Endometrium (tissue), 2 donors: ENCODE measurements around the gene OR4E1.
"Not testable (repeated sequence)": the region's sequence is repeated elsewhere in the genome, so short reads cannot be mapped to it uniquely, and the experiment has no call there.

ENCODE experiments used
- FAIRE-seq: peaks from 2 replicates; lab custom pipeline; 2012; peaks lifted over from hg19 to GRCh38; lab: Jason Lieb, UNC
- donor health status: control.
- donor health status: control.

OR4E1 gene

GRCh38 chr14:21673718-21674117 is at the start of gene OR4E1:
Gene OR4E1, minus strand, starts transcription at chr14:21673818. Its CDS starts 2,883 bp downstream, at chr14:21670935.
- FAIRE-seq = no peak

- no peak for FAIRE-seq
These were observed 47.9 kb upstream of the OR4E1 start for GRCh38 chr14:21721504-21721903.

GRCh38 chr14:21719841-21720240 is 46.2 kb upstream of the OR4E1 start:
- FAIRE-seq = no peak

GRCh38 chr14:21714318-21714929 is 40.8 kb upstream of the OR4E1 start:
- no peak for FAIRE-seq

- FAIRE-seq = no peak
These were observed 38.4 kb upstream of the OR4E1 start for GRCh38 chr14:21712036-21712435.

GRCh38 chr14:21711360-21711961 is 37.8 kb upstream of the OR4E1 start:
- peak; percentile 18 for FAIRE-seq

- FAIRE-seq = no peak
These were observed 30.7 kb upstream of the OR4E1 start for GRCh38 chr14:21704338-21704737.

GRCh38 chr14:21703357-21704326 is 30.0 kb upstream of the OR4E1 start:
- FAIRE-seq = no peak

- no peak for FAIRE-seq
These were observed 28.7 kb upstream of the OR4E1 start for GRCh38 chr14:21702316-21702715.

- FAIRE-seq = no peak
These were observed 25.9 kb upstream of the OR4E1 start for GRCh38 chr14:21699551-21699950.

GRCh38 chr14:21698538-21698937 is 24.9 kb upstream of the OR4E1 start:
- not testable (repeated sequence) for FAIRE-seq

GRCh38 chr14:21697662-21698061 is 24.0 kb upstream of the OR4E1 start:
- FAIRE-seq = not testable (repeated sequence)

- FAIRE-seq = no peak
These were observed 20.8 kb upstream of the OR4E1 start for GRCh38 chr14:21694425-21694824.

GRCh38 chr14:21686468-21686867 is 12.8 kb upstream of the OR4E1 start:
- FAIRE-seq = no peak

- no peak for FAIRE-seq
These were observed 6.5 kb upstream of the OR4E1 start for GRCh38 chr14:21680072-21680471.

- FAIRE-seq = no peak
These were observed 1.9 kb upstream of the OR4E1 start for GRCh38 chr14:21675566-21675965.

- no peak for FAIRE-seq
These were observed 1.5 kb downstream of the OR4E1 start for GRCh38 chr14:21672116-21672515.

GRCh38 chr14:21671371-21671770 is 2.2 kb downstream of the OR4E1 start:
- no peak for FAIRE-seq

GRCh38 chr14:21669284-21669683 is 4.3 kb downstream of the OR4E1 start:
- no peak for FAIRE-seq

- FAIRE-seq = no peak
These were observed 5.2 kb downstream of the OR4E1 start for GRCh38 chr14:21668377-21668776.

GRCh38 chr14:21656980-21657379 is 16.6 kb downstream of the OR4E1 start:
- no peak for FAIRE-seq

GRCh38 chr14:21654215-21654614 is 19.4 kb downstream of the OR4E1 start:
- no peak for FAIRE-seq

- FAIRE-seq = no peak
These were observed 20.2 kb downstream of the OR4E1 start, which contains the start of gene OR4E2 for GRCh38 chr14:21653331-21653885. Gene OR4E2, plus strand, starts transcription at chr14:21653835. Its CDS starts 11,248 bp downstream, at chr14:21665083.
